Right atrium auricular region (tissue), 2 donors: Measurements from ENCODE around the gene DNAJB11. TPM values are rescaled to one million over a fixed set of nuclear protein-coding genes. Genes with fewer than 3 reads are reported as not detected.

ENCODE experiments used
- DNase-seq: peaks from one replicate; pipeline ENCODE4 v3.0.0-alpha.2; 2019; ENCODE audit warnings: low spot score
- H3K27ac ChIP-seq, 2 donors: fragments of 200-600 bp; sonication (generic); 1 replicate in 1 of 2; 2 replicates in 1 of 2; pipeline ENCODE4 v1.5.1; 2016 to 2019
- H3K27me3 ChIP-seq, 2 donors: fragments of 200-600 bp; sonication (generic); one replicate each; pipeline versions ENCODE4 v1.5.1 to v1.6.0; 2017 to 2019
- H3K36me3 ChIP-seq: fragments of 200-600 bp; sonication (generic); one replicate; pipeline ENCODE4 v1.5.1; 2016
- H3K4me1 ChIP-seq, 2 donors: fragments of 200-600 bp; sonication (generic); one replicate each; pipeline versions ENCODE4 v1.5.1 to v1.6.0; 2017 to 2019
- H3K4me3 ChIP-seq, 2 donors: fragments of 200-600 bp; sonication (generic); 1 replicate in 1 of 2; 2 replicates in 1 of 2; pipeline ENCODE4 v1.5.1; 2017 to 2019; ENCODE audit warnings: mild to moderate bottlenecking in 1 of 2, moderate library complexity in 1 of 2
- H3K9me3 ChIP-seq, 2 donors: fragments of 200-600 bp; sonication (generic); one replicate each; pipeline ENCODE4 v1.5.1; 2019
- CTCF ChIP-seq, 2 donors: fragments of 200-600 bp; sonication (generic); IDR thresholded peaks; one replicate each; pipeline ENCODE4 v1.5.1; 2019; ENCODE audit warnings: antibody characterized with exemption in 2 of 2
- total RNA-seq, 2 donors: library from RNA; depleted of rRNA; stranded (reverse); fragments of >200 nt; gene quantifications; one replicate each; pipeline ENCODE4 v1.1.0, GENCODE V29; 2016

The DNAJB11 gene
- total RNA-seq, 2 donors from 2014 or later: 39.1 to 39.3 TPM

GRCh38 chr3:186589121-186589520, 18.6 kb downstream of the DNAJB11 start:
- Histone ChIP-seq H3K4me1 (no peaks in the 10 kb centered on the region), H3K36me3 (peaks cover 23% of the 10 kb centered on the region), H3K4me3 (no peak overlapping the region), H3K27ac (no peak overlapping the region), H3K27me3 (no peaks in the 10 kb centered on the region), H3K9me3 (no peaks in the 10 kb centered on the region)
- DNase-seq: no peak
- no peak for TF ChIP-seq CTCF (IDR thresholded peaks at IDR 0.05)

- Histone ChIP-seq H3K27ac (no peak overlapping the region), H3K4me3 (no peak overlapping the region), H3K9me3 (no peaks in the 10 kb centered on the region), H3K27me3 (no peaks in the 10 kb centered on the region), H3K4me1 (no peaks in the 10 kb centered on the region), H3K36me3 (peaks cover 14% of the 10 kb centered on the region)
- DNase-seq: no peak
- no peak for TF ChIP-seq CTCF (IDR thresholded peaks at IDR 0.05)
Measured at GRCh38 chr3:186589856-186590579, 19.5 kb downstream of the DNAJB11 start.

GRCh38 chr3:186590580-186591295, 20.2 kb downstream of the DNAJB11 start:
- no peaks in the 10 kb centered on the region for H3K4me1 ChIP-seq
- TF ChIP-seq CTCF (IDR thresholded peaks at IDR 0.05): no peak
- H3K27me3 ChIP-seq: no peaks in the 10 kb centered on the region
- no peak overlapping the region for H3K27ac ChIP-seq
- no peaks in the 10 kb centered on the region for H3K9me3 ChIP-seq
- H3K36me3 ChIP-seq: peaks cover 7% of the 10 kb centered on the region
- H3K4me3 ChIP-seq: no peak overlapping the region
- no peak for DNase-seq

GRCh38 chr3:186592682-186593081, 22.2 kb downstream of the DNAJB11 start:
- no peak for TF ChIP-seq CTCF (IDR thresholded peaks at IDR 0.05)
- Histone ChIP-seq H3K4me1 (no peaks in the 10 kb centered on the region), H3K36me3 (no peaks in the 10 kb centered on the region), H3K4me3 (no peak overlapping the region), H3K9me3 (no peaks in the 10 kb centered on the region), H3K27me3 (no peaks in the 10 kb centered on the region), H3K27ac (no peak overlapping the region)
- no peak for DNase-seq

GRCh38 chr3:186593862-186594261, 23.3 kb downstream of the DNAJB11 start:
- TF ChIP-seq CTCF (IDR thresholded peaks at IDR 0.05): no peak
- no peak overlapping the region for H3K4me3 ChIP-seq
- H3K27ac ChIP-seq: peak overlapping the region in 1 of 2 donors; percentile 50
- no peaks in the 10 kb centered on the region for H3K9me3 ChIP-seq
- H3K27me3 ChIP-seq: no peaks in the 10 kb centered on the region
- H3K36me3 ChIP-seq: no peaks in the 10 kb centered on the region
- H3K4me1 ChIP-seq: peaks cover 0 to 2% of the 10 kb centered on the region in 2 donors
- no peak for DNase-seq
